MCF 10A (cell line): ENCODE measurements around the gene TAF11L10. TPM values are rescaled to one million over a fixed set of nuclear protein-coding genes. Genes with fewer than 3 reads are reported as not detected.
"Not testable (repeated sequence)": the region's sequence is repeated elsewhere in the genome, so short reads cannot be mapped to it uniquely, and the experiment has no call there.

Experiments used
- BruUV-seq: library from RNA; stranded (reverse); fragments of 400-500 nt; replicated peaks from 2 replicates; lab custom pipeline; 2021; lab: Mats Ljungman, UMichigan
- CTCF ChIA-PET: fragments of 300-600 bp; sonication (Branson Sonifier 250); formaldehyde crosslinking; extraction: SDS; loops from one replicate; lab custom pipeline; 2021; ENCODE audit warnings: antibody characterized with exemption, inconsistent platforms; lab: Yijun Ruan, JAX
- POLR2A ChIA-PET: fragments of 300-600, 350-650 bp; sonication (Branson Sonifier 250); formaldehyde crosslinking; extraction: SDS; loops from one replicate; lab custom pipeline; 2020; ENCODE audit warnings: antibody characterized with exemption, inconsistent platforms; lab: Yijun Ruan, JAX
- DNase-seq: peaks from one replicate; pipeline ENCODE4 v3.0.0-alpha.2; 2018; ENCODE audit not compliant: unreplicated experiment
- H3K27ac Mint-ChIP-seq: one replicate; pipeline ENCODE4 v1.8.0; 2022; ENCODE audit warnings: mild to moderate bottlenecking, low read depth, mixed read lengths; ENCODE audit not compliant: unreplicated experiment
- H3K27me3 Mint-ChIP-seq: one replicate; pipeline ENCODE4 v1.8.0; 2022; ENCODE audit warnings: mixed read lengths; ENCODE audit not compliant: insufficient read depth, unreplicated experiment
- H3K36me3 Mint-ChIP-seq: one replicate; pipeline ENCODE4 v1.8.0; 2022; ENCODE audit warnings: mild to moderate bottlenecking, moderate library complexity, mixed read lengths; ENCODE audit not compliant: insufficient read depth, unreplicated experiment
- H3K4me1 Mint-ChIP-seq: one replicate; pipeline ENCODE4 v1.8.0; 2022; ENCODE audit warnings: mixed read lengths; ENCODE audit not compliant: insufficient read depth, unreplicated experiment
- H3K4me3 Mint-ChIP-seq: one replicate; pipeline ENCODE4 v1.8.0; 2022; ENCODE audit warnings: mild to moderate bottlenecking, moderate library complexity, mixed read lengths; ENCODE audit not compliant: unreplicated experiment
- H3K9me3 Mint-ChIP-seq: one replicate; pipeline ENCODE4 v1.8.0; 2022; ENCODE audit warnings: mixed read lengths; ENCODE audit not compliant: unreplicated experiment
- intact Hi-C: fragments of 100-400 bp; cut with micrococcal nuclease; formaldehyde crosslinking; loops from 2 replicates; pipeline ENCODE4 v1.14.1; 2022
- total RNA-seq: library from RNA; stranded (reverse); gene quantifications from 2 replicates; pipeline ENCODE4 v1.2.3, GENCODE V29; 2022

Gene TAF11L10
- total RNA-seq, 1 experiment from 2014 or later = not detected

DNA sequence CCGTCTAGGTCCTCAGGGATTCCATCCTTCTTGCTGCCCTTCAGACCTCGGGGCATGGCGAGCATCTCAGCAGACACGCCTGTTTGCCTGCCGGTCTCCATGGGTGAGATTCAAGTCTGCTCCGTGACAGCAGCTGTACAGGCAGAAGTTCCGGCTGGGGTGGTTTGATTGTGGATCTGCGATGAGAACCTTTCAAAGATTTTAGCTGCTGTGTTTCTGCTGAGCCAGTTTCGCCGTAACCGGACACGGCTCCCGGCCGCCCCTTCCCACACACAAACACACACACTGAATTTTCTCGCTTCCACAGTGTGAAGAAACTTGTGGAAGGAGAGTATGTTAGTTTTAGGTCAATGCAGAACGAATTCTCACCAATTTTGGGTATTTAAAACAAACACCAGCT is 6.8 kb downstream of the TAF11L10 start, which contains the start of gene TAF11L8:
Gene TAF11L8, minus strand, starts transcription at position 101 of the 400 bp plus-strand sequence.
- H3K27me3 Mint-ChIP-seq, H3K9me3 Mint-ChIP-seq, DNase-seq, H3K4me3 Mint-ChIP-seq, H3K27ac Mint-ChIP-seq, POLR2A ChIA-PET, BruUV-seq, H3K4me1 Mint-ChIP-seq, H3K36me3 Mint-ChIP-seq, intact Hi-C loops, CTCF ChIA-PET: not testable (repeated sequence)

GRCh38 chr5:17585658-17586057 is 12.0 kb downstream of the TAF11L10 start, which contains the start of gene TAF11L7:
TSS of gene TAF11L7 (minus strand) at chr5:17585758.
- H3K36me3 Mint-ChIP-seq, POLR2A ChIA-PET, DNase-seq, H3K27me3 Mint-ChIP-seq, H3K4me3 Mint-ChIP-seq, CTCF ChIA-PET, H3K4me1 Mint-ChIP-seq, intact Hi-C loops, H3K27ac Mint-ChIP-seq, BruUV-seq, H3K9me3 Mint-ChIP-seq: not testable (repeated sequence)

Other genes starting within 250 kb of the TAF11L10 start
- not detected in 2 replicates for gene TAF11L2, start 99.6 kb downstream of the TAF11L10 start, total RNA-seq
- gene TAF11L3, start 79.5 kb downstream of the TAF11L10 start, total RNA-seq = not detected in 2 replicates
- gene TAF11L4, start 76.0 kb downstream of the TAF11L10 start, total RNA-seq = not detected in 2 replicates
- gene TAF11L5, start 72.6 kb downstream of the TAF11L10 start, total RNA-seq = not detected in 2 replicates
- gene TAF11L6, start 69.2 kb downstream of the TAF11L10 start, total RNA-seq = not detected in 2 replicates
- not detected in 2 replicates for gene TAF11L7, start 12.1 kb downstream of the TAF11L10 start, total RNA-seq
- gene TAF11L8, start 6.9 kb downstream of the TAF11L10 start, total RNA-seq = not detected in 2 replicates
- not detected in 2 replicates for gene TAF11L9, start 3.4 kb downstream of the TAF11L10 start, total RNA-seq
- not detected in 2 replicates for gene TAF11L11, start 6.4 kb upstream of the TAF11L10 start, total RNA-seq
- gene TAF11L12, start 12.6 kb upstream of the TAF11L10 start, total RNA-seq = not detected in 2 replicates
- gene TAF11L13, start 34.3 kb upstream of the TAF11L10 start, total RNA-seq = not detected in 2 replicates
- gene TAF11L14, start 36.6 kb upstream of the TAF11L10 start, total RNA-seq = not detected in 2 replicates